CD4-positive, alpha-beta memory T cell (primary cell): ENCODE data around the gene DPF3. TPM values are rescaled to one million over a fixed set of nuclear protein-coding genes. Genes with fewer than 3 reads are reported as not detected.

ENCODE experiments used
- CTCF ChIA-PET: fragments of 350-600 bp; sonication (Branson Sonifier 250); formaldehyde crosslinking; loops from one replicate; lab custom pipeline; 2021; ENCODE audit warnings: inconsistent platforms; ENCODE audit not compliant: partially characterized antibody; lab: Charles Lee
- POLR2A ChIA-PET: fragments of 350-600 bp; sonication (Branson Sonifier 250); formaldehyde crosslinking; loops from one replicate; lab custom pipeline; 2021; ENCODE audit not compliant: partially characterized antibody; lab: Charles Lee
- DNase-seq, 5 donors: peaks; one replicate each; pipeline versions ENCODE4 v3.0.0 to v3.0.0-alpha.2; 2020 to 2022; ENCODE audit warnings: mixed read lengths in 1 of 5
- H3K27ac ChIP-seq: one replicate; pipeline ENCODE4 v1.7.0; 2013; ENCODE audit warnings: low read depth, low read length
- H3K27me3 ChIP-seq: 2 replicates; pipeline ENCODE4 v1.7.0; 2013; ENCODE audit warnings: mild to moderate bottlenecking, low read length, moderate library complexity; ENCODE audit not compliant: insufficient read depth
- H3K36me3 ChIP-seq: 2 replicates; pipeline ENCODE4 v1.7.0; 2013; ENCODE audit warnings: mild to moderate bottlenecking, low read length, moderate library complexity; ENCODE audit not compliant: insufficient read depth
- H3K4me1 ChIP-seq: 2 replicates; pipeline ENCODE4 v1.7.0; 2013; ENCODE audit warnings: mild to moderate bottlenecking, low read length, moderate library complexity; ENCODE audit not compliant: insufficient read depth
- H3K4me3 ChIP-seq, 2 donors: one replicate each; pipeline ENCODE4 v1.7.0; 2013; ENCODE audit warnings: low read length in 2 of 2, mild to moderate bottlenecking in 1 of 2
- H3K9me3 ChIP-seq, 2 donors: one replicate each; pipeline ENCODE4 v1.7.0; 2013; ENCODE audit warnings: low read length in 2 of 2, control low read depth in 1 of 2; ENCODE audit not compliant: control insufficient read depth in 1 of 2
- H3K27ac Mint-ChIP-seq, 7 donors: one replicate each; pipeline ENCODE4 v1.8.0; 2020 to 2021; ENCODE audit warnings: mixed read lengths in 7 of 7, mild to moderate bottlenecking in 6 of 7, inconsistent platforms in 3 of 7, moderate library complexity in 3 of 7
- H3K27me3 Mint-ChIP-seq, 2 donors: one replicate each; pipeline ENCODE4 v1.8.0; 2020 to 2021; ENCODE audit warnings: mixed read lengths in 2 of 2
- H3K36me3 Mint-ChIP-seq, 2 donors: one replicate each; pipeline ENCODE4 v1.8.0; 2020 to 2021; ENCODE audit warnings: mixed read lengths in 2 of 2, inconsistent platforms in 1 of 2, mild to moderate bottlenecking in 1 of 2
- H3K4me1 Mint-ChIP-seq, 4 donors: one replicate each; pipeline ENCODE4 v1.8.0; 2020 to 2021; ENCODE audit warnings: mixed read lengths in 4 of 4, mild to moderate bottlenecking in 1 of 4
- H3K4me3 Mint-ChIP-seq, 8 donors: one replicate each; pipeline ENCODE4 v1.8.0; 2020 to 2021; ENCODE audit warnings: mixed read lengths in 8 of 8, mild to moderate bottlenecking in 7 of 8, moderate library complexity in 6 of 8, inconsistent platforms in 3 of 8
- H3K9me3 Mint-ChIP-seq, 8 donors: one replicate each; pipeline ENCODE4 v1.8.0; 2020 to 2021; ENCODE audit warnings: mixed read lengths in 8 of 8, mild to moderate bottlenecking in 5 of 8, inconsistent platforms in 3 of 8, moderate library complexity in 1 of 8
- intact Hi-C: fragments of 100-400 bp; cut with micrococcal nuclease; formaldehyde crosslinking; loops from one replicate; pipeline ENCODE4 v1.15.1; 2023
- polyA plus RNA-seq, 2 donors: library from polyadenylated mRNA; unstranded; fragments of 300-500 nt; fragmentation: Illumina TruSeq; gene quantifications; one replicate each; pipeline ENCODE4 v1.2.3, GENCODE V29; 2021
- total RNA-seq, 2 experiments: library from RNA; stranded (reverse); gene quantifications; one replicate each; pipeline ENCODE4 v1.2.3, GENCODE V29; 2021

DPF3 gene
- total and polyA plus RNA-seq, 4 experiments from 2014 or later: 0.25 to 0.35 TPM; not detected in 2

DNA sequence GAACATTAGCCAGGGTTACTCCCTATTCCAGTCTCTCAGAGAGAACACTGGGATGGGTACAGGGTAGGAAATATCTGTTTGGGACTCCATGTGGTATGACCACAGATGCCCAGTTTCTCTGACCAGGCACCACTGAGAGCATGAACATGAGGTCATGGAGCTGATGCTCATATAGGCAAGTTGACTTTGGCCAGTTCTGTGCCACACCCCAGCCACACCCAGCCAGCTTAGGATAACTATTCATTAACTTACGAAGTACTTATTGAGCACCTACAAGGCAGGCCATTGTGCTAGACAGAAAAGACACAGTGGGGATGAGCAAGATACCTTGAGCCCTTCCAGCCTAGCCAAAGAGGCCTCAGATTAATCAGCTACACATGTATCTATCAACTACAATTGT, 262.5 kb downstream of the DPF3 start:
- Histone ChIP-seq H3K36me3 (no peaks in the 10 kb centered on the region), H3K4me3 (no peak overlapping the region), H3K27ac (no peak overlapping the region), H3K4me1 (no peaks in the 10 kb centered on the region), H3K9me3 (no peaks in the 10 kb centered on the region), H3K27me3 (no peaks in the 10 kb centered on the region)
- Mint-ChIP-seq H3K4me3 (no peak overlapping the region), H3K9me3 (peaks cover 0 to 12% (median 5%) of the 10 kb centered on the region in 8 donors), H3K27ac (no peak overlapping the region), H3K4me1 (peaks cover 0 to 3% (median under 1%) of the 10 kb centered on the region in 4 donors), H3K36me3 (no peaks in the 10 kb centered on the region), H3K27me3 (peaks cover 4 to 5% of the 10 kb centered on the region in 2 donors)
- intact Hi-C loops: no loop called here
- CTCF ChIA-PET: no interaction called here
- POLR2A ChIA-PET: no interaction called here
- no peak for DNase-seq

DNA sequence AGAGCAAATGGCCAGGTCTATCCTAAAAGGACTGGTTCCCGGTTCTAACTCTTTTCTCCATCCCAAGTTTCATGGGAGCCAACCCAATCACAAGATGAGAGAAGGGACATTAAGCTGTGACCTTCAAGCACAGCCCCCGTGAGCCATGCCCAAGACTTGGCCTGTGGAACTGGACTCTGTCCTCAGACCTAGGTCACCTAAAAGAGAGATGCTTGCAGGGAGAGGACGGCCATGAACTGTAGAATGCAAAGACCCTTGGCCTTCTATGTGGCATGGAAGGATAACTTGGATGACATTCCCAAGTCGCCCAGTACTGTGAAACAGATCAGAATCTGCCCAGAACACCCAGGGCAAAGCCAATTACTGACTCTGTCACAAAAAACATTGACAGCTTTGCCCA, 263.5 kb downstream of the DPF3 start:
- no peak overlapping the region for H3K4me3 Mint-ChIP-seq
- H3K27ac Mint-ChIP-seq: no peak overlapping the region
- no peaks in the 10 kb centered on the region for H3K4me1 ChIP-seq
- H3K27me3 Mint-ChIP-seq: peaks cover 2 to 5% of the 10 kb centered on the region in 2 donors
- no peaks in the 10 kb centered on the region for H3K27me3 ChIP-seq
- ChIA-PET POLR2A (no interaction called here), CTCF (no interaction called here)
- H3K36me3 Mint-ChIP-seq: no peaks in the 10 kb centered on the region
- H3K9me3 ChIP-seq: no peaks in the 10 kb centered on the region
- H3K9me3 Mint-ChIP-seq: peaks cover 0 to 12% (median 6%) of the 10 kb centered on the region in 8 donors
- H3K36me3 ChIP-seq: no peaks in the 10 kb centered on the region
- H3K4me1 Mint-ChIP-seq: peaks cover 0 to 3% (median 0%) of the 10 kb centered on the region in 4 donors
- no peak overlapping the region for H3K27ac ChIP-seq
- no peak overlapping the region for H3K4me3 ChIP-seq
- DNase-seq: no peak
- intact Hi-C loops: no loop called here

DNA sequence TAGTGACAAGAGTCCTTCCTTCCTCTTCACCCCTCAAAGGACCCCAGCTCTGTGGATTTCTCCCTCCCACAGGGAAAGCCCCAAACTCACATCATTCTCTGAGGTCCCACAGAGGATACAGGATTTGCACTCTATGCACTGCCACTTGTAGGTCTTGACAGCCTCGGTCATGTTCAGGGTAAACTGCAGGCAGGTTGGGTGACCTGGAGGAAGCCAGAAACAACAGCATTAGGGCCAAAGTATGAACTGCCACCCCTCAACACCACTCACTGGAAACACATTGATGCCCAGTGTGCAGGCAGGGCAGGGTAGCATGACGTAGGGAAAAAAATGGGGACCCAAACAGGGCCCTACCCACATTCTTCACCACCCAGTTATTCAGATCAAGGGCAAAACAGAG, 264.4 kb downstream of the DPF3 start:
- CTCF ChIA-PET: no interaction called here
- intact Hi-C loops: no loop called here
- no peak overlapping the region for H3K4me3 ChIP-seq
- peaks cover 2 to 5% of the 10 kb centered on the region in 2 donors for H3K27me3 Mint-ChIP-seq
- H3K27me3 ChIP-seq: no peaks in the 10 kb centered on the region
- no peaks in the 10 kb centered on the region for H3K36me3 Mint-ChIP-seq
- peaks cover 0 to 3% (median 0%) of the 10 kb centered on the region in 4 donors for H3K4me1 Mint-ChIP-seq
- no peak overlapping the region for H3K27ac ChIP-seq
- no peak for DNase-seq
- H3K4me1 ChIP-seq: no peaks in the 10 kb centered on the region
- H3K36me3 ChIP-seq: no peaks in the 10 kb centered on the region
- peaks cover 0 to 12% (median 6%) of the 10 kb centered on the region in 8 donors for H3K9me3 Mint-ChIP-seq
- no peaks in the 10 kb centered on the region for H3K9me3 ChIP-seq
- H3K4me3 Mint-ChIP-seq: no peak overlapping the region
- POLR2A ChIA-PET: no interaction called here
- no peak overlapping the region for H3K27ac Mint-ChIP-seq

DNA sequence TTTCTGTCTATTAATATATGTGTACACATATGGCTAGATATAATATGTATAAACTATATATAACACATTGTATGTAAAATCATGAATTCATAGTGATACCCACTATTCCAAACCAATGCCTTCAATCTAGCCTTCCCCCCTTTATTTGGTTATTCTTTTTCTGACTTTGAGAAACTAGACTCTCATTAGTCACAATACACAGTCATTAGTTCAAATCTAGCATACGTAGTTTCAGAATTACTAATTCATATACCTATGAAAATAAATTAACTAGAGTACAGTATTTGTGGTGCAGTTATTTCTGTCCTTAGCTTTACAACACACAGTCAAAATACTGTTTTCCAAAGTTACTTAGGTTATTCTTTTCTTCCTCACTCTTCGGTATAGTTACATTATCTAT, 268.2 kb downstream of the DPF3 start:
- ChIA-PET POLR2A (no interaction called here), CTCF (no interaction called here)
- intact Hi-C loops: no loop called here
- Mint-ChIP-seq H3K27me3 (peaks cover 0 to 5% of the 10 kb centered on the region in 2 donors), H3K4me3 (no peak overlapping the region), H3K9me3 (peaks cover 0 to 12% (median 6%) of the 10 kb centered on the region in 8 donors), H3K27ac (no peak overlapping the region), H3K36me3 (no peaks in the 10 kb centered on the region), H3K4me1 (no peaks in the 10 kb centered on the region)
- H3K27me3 ChIP-seq: no peaks in the 10 kb centered on the region
- H3K27ac ChIP-seq: no peak overlapping the region
- H3K4me3 ChIP-seq: no peak overlapping the region
- H3K4me1 ChIP-seq: no peaks in the 10 kb centered on the region
- H3K36me3 ChIP-seq: no peaks in the 10 kb centered on the region
- H3K9me3 ChIP-seq: no peaks in the 10 kb centered on the region
- DNase-seq: no peak

DNA sequence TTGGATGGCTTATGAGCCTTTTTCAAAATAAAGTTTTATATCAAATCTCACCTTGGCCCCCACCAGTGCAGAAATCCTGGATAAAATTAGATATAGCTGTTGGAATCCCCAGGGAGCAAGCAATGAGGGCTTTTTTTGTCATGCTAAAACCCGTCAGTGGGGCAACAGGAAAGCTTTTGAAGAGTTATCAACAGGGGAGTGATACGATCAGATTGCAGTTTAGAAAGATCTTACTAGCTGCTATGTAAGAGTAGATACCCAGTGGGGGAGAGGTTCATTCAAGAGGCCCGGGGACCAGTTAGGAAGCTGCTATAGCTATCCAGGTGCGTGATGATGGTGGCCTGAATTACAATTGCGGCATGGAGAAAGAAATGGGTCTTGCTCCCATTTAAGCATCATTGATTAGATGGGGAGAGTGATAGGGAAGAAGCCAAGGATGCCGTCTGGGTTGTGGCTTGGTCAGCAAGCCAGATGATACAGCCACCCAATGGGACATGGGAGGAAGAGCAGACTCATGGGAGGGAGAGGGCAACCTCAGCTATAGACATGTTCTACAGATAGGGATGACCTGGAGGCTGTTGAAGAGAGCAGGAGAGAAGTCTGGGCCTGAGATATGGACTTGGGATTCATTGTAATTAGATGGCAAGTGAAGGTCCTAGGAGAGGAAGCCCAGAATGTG, 272.4 kb downstream of the DPF3 start:
- no peak overlapping the region for H3K4me3 ChIP-seq
- no peak overlapping the region for H3K4me3 Mint-ChIP-seq
- no peaks in the 10 kb centered on the region for H3K36me3 Mint-ChIP-seq
- peaks cover 1 to 2% of the 10 kb centered on the region in 2 donors for H3K27me3 Mint-ChIP-seq
- H3K36me3 ChIP-seq: no peaks in the 10 kb centered on the region
- H3K27ac Mint-ChIP-seq: peak overlapping the region in 1 of 7 donors; percentile 20
- no peaks in the 10 kb centered on the region for H3K4me1 ChIP-seq
- ChIA-PET POLR2A (no interaction called here), CTCF (no interaction called here)
- no peaks in the 10 kb centered on the region for H3K4me1 Mint-ChIP-seq
- DNase-seq: no peak
- intact Hi-C loops: no loop called here
- H3K9me3 ChIP-seq: no peaks in the 10 kb centered on the region
- H3K9me3 Mint-ChIP-seq: peaks cover 0 to 2% (median 0%) of the 10 kb centered on the region in 8 donors
- H3K27me3 ChIP-seq: no peaks in the 10 kb centered on the region
- H3K27ac ChIP-seq: no peak overlapping the region

DNA sequence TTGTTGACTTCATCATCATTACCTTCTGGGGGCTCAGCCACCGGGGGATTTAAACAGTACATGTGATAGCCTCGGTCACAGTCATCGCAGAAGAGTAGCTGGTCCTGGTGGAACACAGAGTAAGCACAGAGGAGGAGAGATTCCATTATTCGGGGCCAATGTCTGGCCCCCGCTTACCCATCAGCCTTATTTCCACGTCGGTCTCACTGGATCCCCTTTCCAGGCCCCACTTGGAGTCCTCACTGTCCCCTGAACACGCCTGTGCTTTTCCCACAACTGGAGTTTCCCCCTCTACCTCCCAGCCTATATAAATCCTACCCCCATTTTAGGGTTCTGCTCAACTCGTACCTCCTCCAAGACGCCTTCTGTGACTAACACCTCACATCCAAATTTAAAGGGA, 274.0 kb downstream of the DPF3 start:
- H3K27ac Mint-ChIP-seq: no peak overlapping the region
- POLR2A ChIA-PET: no interaction called here
- intact Hi-C loops: no loop called here
- Histone ChIP-seq H3K27ac (no peak overlapping the region), H3K27me3 (no peaks in the 10 kb centered on the region), H3K36me3 (no peaks in the 10 kb centered on the region), H3K9me3 (no peaks in the 10 kb centered on the region), H3K4me1 (no peaks in the 10 kb centered on the region), H3K4me3 (no peak overlapping the region)
- H3K27me3 Mint-ChIP-seq: peaks cover 2 to 6% of the 10 kb centered on the region in 2 donors
- DNase-seq: no peak
- H3K4me3 Mint-ChIP-seq: no peak overlapping the region
- CTCF ChIA-PET: no interaction called here
- no peaks in the 10 kb centered on the region for H3K4me1 Mint-ChIP-seq
- no peaks in the 10 kb centered on the region for H3K36me3 Mint-ChIP-seq
- H3K9me3 Mint-ChIP-seq: no peaks in the 10 kb centered on the region

DNA sequence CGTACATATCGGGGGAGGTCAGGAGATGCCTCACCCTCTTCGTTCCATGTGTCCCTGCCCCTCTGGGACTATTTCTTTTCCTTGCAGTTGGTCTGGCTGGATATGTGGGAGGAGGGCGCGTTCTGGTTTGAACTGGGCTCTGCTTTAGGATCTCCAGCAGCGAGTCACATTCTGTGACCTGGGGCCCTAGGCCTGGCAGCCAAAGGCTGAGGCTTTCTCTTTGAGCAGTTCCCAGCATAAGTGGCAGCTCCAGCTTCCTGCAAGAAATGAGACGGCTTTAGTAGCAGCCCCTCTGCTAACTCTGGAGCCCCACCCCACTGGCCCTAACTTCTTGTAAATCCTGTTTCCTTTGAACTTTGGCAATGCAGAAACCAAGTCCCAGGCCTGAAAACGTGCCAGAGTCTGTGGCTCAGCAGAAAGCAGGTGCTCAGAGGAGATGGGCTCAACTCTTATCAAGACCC, 274.8 kb downstream of the DPF3 start:
- no peaks in the 10 kb centered on the region for H3K4me1 Mint-ChIP-seq
- H3K27ac Mint-ChIP-seq: no peak overlapping the region
- DNase-seq: no peak
- Histone ChIP-seq H3K27me3 (no peaks in the 10 kb centered on the region), H3K36me3 (no peaks in the 10 kb centered on the region), H3K4me1 (no peaks in the 10 kb centered on the region), H3K27ac (no peak overlapping the region), H3K9me3 (no peaks in the 10 kb centered on the region), H3K4me3 (no peak overlapping the region)
- ChIA-PET POLR2A (no interaction called here), CTCF (no interaction called here)
- H3K9me3 Mint-ChIP-seq: no peaks in the 10 kb centered on the region
- H3K4me3 Mint-ChIP-seq: no peak overlapping the region
- H3K36me3 Mint-ChIP-seq: no peaks in the 10 kb centered on the region
- intact Hi-C loops: no loop called here
- H3K27me3 Mint-ChIP-seq: peaks cover 2 to 6% of the 10 kb centered on the region in 2 donors
